NCI-H128 (cell line): ENCODE results near the gene FDXR.
"Not testable (repeated sequence)": the region's sequence is repeated elsewhere in the genome, so short reads cannot be mapped to it uniquely, and the experiment has no call there.

Experiments used
- DNase-seq: peaks from one replicate; lab custom pipeline; 2025; ENCODE audit not compliant: unreplicated experiment; lab: John Stamatoyannopoulos, UW

The FDXR gene, protein sequence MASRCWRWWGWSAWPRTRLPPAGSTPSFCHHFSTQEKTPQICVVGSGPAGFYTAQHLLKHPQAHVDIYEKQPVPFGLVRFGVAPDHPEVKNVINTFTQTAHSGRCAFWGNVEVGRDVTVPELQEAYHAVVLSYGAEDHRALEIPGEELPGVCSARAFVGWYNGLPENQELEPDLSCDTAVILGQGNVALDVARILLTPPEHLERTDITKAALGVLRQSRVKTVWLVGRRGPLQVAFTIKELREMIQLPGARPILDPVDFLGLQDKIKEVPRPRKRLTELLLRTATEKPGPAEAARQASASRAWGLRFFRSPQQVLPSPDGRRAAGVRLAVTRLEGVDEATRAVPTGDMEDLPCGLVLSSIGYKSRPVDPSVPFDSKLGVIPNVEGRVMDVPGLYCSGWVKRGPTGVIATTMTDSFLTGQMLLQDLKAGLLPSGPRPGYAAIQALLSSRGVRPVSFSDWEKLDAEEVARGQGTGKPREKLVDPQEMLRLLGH

GRCh38 chr17:74872313-74873036 lies at the start of gene FDXR:
FDXR (minus strand) TSS chr17:74872994; CDS start chr17:74872944, 50 bp downstream.
- no peak for DNase-seq

DNA sequence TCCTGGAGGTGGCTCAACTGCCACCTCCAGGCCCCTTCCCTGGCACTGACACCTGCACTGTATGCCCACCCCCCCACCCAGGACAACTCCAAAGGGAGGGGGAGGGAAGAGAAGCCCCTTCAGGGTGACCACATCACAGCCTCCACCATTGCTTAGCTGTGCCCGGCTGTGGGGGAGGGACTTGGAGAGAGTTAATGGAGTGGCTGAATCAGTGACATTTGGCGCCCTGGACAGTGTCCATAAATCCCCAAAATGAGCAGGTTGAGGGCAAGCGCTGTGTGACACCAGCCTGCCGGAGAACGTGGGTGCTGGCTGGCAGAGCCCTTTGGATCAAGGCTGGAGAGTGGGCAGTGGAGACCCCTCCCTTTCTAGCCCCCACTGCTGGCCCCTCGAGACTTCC lies 49.4 kb upstream of the FDXR start:
- no peak for DNase-seq

GRCh38 chr17:74921769-74922168 lies 49.0 kb upstream of the FDXR start:
- DNase-seq = no peak

DNA sequence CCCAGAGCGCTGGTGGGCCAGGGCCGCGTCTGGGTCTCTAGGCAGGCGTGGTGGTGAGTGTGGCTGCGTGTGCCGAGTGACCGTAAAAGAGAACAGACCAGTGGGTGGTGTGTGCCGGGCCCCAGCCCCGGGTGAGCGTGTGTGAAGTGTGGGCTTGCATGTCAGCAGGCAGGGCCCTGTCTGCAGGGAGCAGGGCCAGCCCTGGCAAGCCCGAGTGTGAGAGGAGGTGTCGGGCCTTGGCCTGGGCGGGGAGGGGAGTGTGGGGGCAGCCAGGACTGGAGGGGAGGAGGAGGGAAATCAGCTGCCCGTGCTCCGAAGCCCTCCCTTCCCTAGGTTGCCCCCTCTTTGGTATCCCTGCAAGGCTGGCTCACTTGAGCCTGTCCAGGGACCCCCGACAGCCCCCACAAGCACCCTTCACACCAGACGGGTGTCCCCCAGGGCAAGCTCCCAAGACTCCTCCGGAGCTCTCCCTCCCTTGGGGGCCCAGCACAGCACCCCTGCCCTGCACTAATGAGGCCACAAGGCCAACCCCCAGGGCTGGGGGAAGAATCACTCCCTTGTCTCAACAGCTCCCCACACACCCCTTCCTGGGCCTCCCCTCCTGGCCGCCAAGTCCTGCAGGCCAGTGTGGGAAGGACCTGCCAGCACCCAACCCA lies 48.4 kb upstream of the FDXR start:
- no peak for DNase-seq

- DNase-seq = no peak
These were observed 47.8 kb upstream of the FDXR start for GRCh38 chr17:74920642-74921025.

DNA sequence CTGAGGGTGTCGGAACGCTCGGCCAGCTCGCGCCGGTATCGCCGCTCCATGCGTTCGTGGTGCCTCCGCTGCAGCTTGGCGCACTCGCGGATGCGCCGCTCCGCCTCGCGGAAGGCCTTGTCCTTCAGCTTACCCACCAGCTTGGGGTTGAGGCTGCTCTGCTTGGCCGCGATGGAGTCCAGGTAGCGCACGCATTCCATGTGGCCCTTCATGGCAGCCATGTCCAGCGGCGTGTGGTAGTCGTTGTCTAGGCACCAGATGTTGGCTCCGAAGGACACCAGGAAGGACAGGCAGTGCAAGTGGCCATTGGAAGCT lies 47.5 kb upstream of the FDXR start:
- no peak for DNase-seq

- DNase-seq = no peak
These were observed 46.9 kb upstream of the FDXR start for GRCh38 chr17:74919440-74920305.

DNA sequence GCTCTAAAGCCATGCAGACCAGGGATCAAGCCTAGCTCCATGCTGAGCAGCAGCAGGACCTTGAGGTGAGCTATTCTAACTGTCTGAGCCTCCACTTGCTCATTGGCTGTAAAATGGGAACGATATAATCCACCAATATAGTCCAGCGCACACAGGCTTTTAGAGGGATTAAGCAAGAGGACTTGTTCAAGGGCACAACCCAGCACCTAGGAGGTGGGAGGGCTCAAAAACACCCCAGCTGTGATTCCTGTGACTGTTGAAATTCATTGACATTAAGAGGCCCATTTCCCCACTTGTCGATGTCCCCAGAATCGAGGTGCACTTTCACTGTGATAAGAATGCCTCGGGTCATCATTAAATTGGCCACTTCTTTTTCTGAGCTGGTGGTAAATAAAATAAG lies 46.1 kb upstream of the FDXR start:
- no peak for DNase-seq

DNA sequence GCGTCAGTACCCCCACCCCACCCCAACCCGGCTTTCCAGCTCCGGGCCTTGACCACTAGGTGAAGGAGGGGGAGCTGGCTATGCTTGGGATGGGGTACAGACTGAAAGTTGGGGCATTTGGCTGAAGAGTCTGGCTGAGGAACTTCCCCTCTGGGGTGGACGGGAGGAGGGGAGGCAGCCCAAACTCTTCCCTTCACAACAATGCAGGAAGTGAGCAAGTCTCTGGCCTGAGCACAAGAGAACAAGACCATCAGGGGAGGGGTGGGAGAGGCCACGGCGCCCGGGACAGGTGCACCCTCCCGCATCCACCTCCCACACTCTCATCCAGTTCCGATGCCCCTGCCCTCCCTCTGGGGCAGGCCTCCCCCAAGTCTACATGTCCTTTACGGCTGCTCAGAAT lies 44.6 kb upstream of the FDXR start:
- DNase-seq = no peak

GRCh38 chr17:74916851-74917199 lies 44.0 kb upstream of the FDXR start:
- no peak for DNase-seq

DNA sequence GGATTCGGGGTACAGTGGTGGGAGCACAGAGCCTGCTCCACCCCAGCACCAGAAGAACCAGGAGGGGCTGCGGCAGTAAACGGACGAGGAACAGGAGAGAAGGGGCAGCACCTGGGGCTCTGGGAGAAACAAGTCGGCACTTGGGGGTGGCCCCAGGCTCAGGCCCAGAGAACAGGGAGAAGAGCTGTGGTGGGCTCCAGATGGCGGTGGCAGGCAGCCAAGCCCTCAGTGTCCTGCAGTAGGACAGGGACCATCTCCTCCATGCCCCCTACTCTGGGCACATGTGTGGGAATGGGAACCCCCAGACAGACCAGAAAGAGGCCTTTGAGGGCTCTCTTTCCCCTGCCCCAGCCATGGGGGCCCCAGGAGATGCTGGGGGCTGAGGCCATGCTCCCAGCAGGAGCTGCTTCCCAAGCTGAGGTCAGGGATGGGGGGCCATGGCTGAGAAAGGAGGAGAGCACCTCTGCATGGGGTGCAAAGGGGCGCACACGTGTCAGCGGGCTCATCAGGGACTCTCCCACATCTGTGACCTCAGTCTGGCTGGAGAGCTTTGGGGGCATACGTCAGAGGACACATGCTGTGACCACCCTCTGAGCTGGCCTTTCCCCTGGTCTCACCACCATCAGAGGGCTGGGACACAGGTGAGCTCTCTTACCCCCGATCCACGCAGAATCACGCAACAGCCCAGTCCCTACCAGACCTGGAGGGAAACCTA lies 43.5 kb upstream of the FDXR start:
- DNase-seq = no peak

DNA sequence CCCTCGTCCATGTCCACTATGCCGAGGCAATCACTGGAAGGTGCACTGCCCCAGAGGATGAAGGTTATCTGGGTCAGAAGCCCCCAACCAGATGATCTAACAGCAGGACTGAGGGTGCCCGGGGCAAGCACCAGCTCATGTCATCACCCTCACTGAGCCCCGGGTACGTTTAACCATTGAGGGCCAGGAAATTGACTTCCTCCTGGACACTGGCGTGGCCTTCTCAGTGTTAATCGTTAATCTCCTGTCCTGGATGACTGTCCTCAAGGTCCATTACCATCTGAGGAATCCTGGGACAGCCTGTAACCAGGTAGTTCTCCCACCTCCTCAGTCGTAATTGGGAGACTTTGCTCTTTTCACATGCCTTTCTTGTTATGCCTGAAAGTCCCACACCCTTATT lies 38.6 kb upstream of the FDXR start:
- not testable (repeated sequence) for DNase-seq

DNA sequence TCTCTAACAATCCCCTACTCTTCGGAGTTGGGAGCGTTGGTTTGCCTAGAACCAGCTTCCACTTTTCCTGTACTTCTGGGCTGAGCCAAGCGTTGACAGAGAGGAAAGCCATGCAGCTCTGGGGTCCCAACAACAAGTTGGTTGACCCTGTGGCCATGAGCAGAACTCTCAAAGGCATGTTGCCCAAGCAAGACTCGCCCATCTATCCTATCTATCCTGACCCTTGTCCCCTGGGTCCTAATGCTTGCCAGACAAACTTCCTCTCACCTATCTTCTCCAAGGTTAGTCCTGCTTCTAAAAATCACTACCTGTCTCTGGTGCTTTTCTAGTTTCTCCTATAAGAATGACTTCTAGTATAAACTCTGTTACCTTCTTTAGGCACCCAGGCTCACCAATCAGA lies 36.3 kb upstream of the FDXR start:
- not testable (repeated sequence) for DNase-seq

- no peak for DNase-seq
These were observed 34.2 kb upstream of the FDXR start for GRCh38 chr17:74907012-74907411.

- DNase-seq = not testable (repeated sequence)
These were observed 33.5 kb upstream of the FDXR start for GRCh38 chr17:74906214-74906793.

GRCh38 chr17:74904687-74905409 lies 32.1 kb upstream of the FDXR start:
- no peak for DNase-seq

GRCh38 chr17:74903671-74904070 lies 30.9 kb upstream of the FDXR start:
- no peak for DNase-seq

- no peak for DNase-seq
These were observed 30.2 kb upstream of the FDXR start for GRCh38 chr17:74903034-74903433.

DNA sequence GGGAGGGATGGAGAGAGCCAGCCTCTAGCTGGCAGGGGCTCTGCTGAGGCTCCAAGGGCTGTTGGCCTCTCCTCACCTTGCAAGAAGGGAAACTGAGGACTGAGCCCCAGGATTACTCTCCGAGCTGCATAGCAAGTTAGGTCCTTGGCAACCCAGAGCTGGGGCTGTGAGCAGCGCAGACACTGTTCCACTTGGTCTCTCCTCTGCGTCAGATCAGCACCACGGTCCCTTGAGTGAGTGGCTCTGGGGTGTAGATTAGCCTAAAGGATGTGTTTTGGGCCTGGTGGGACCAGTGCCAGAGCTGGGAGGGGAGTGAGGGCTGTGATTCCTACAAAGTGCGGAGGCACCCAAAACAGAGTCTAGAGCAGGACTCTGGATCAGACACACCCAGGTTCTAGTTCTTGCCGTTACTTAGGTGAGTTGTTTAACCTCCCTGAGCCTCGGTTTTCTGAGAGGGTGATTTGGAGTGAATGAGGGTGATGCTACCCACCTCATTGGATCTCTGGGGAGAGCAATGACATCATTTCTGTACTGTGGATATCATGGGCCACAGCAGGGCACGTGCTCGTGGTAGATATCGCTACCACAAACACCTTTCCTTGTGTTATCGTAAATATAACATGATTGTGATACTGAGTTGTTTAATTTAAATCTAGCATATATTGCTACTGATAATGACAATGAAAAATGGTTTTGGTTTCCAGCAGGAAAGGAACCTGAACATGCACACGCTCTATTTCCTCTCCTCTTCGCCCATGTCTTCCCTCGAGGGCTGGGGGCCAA lies 28.8 kb upstream of the FDXR start:
- DNase-seq = no peak
